Dendritic cell treated with granulocyte-macrophage colony-stimulating factor and Interleukin-4, amounts not matched to agents 40 ng/mL and 50 ng/mL, for 4 days (primary cell): Measurements from ENCODE around the gene GAGE1.

ENCODE experiments used
- H3K27ac Mint-ChIP-seq: one replicate; pipeline ENCODE4 v1.8.0; 2022; ENCODE audit warnings: mild to moderate bottlenecking, mixed read lengths
- H3K27me3 Mint-ChIP-seq: one replicate; pipeline ENCODE4 v1.8.0; 2022; ENCODE audit warnings: mild to moderate bottlenecking, mixed read lengths
- H3K36me3 Mint-ChIP-seq: one replicate; pipeline ENCODE4 v1.8.0; 2022; ENCODE audit warnings: low read depth, mixed read lengths
- H3K4me1 Mint-ChIP-seq: one replicate; pipeline ENCODE4 v1.8.0; 2022; ENCODE audit warnings: low read depth, mixed read lengths
- H3K4me3 Mint-ChIP-seq: one replicate; pipeline ENCODE4 v1.8.0; 2022; ENCODE audit warnings: mild to moderate bottlenecking, moderate library complexity, mixed read lengths
- H3K9me3 Mint-ChIP-seq: one replicate; pipeline ENCODE4 v1.8.0; 2022; ENCODE audit warnings: mixed read lengths
- intact Hi-C: fragments of 100-400 bp; cut with micrococcal nuclease; formaldehyde crosslinking; loops from one replicate; pipeline ENCODE4 v1.15.0; 2022

The GAGE1 gene

GRCh38 chrX:49644991-49645637 is 46.3 kb downstream of the GAGE1 start:
- H3K27me3 Mint-ChIP-seq: no peaks in the 10 kb centered on the region
- no peak overlapping the region for H3K27ac Mint-ChIP-seq
- intact Hi-C loops: no loop called here
- H3K9me3 Mint-ChIP-seq: no peaks in the 10 kb centered on the region
- H3K4me3 Mint-ChIP-seq: no peak overlapping the region
- no peaks in the 10 kb centered on the region for H3K4me1 Mint-ChIP-seq
- H3K36me3 Mint-ChIP-seq: no peaks in the 10 kb centered on the region

GRCh38 chrX:49656533-49656932 is 57.7 kb downstream of the GAGE1 start:
- H3K4me1 Mint-ChIP-seq: no peaks in the 10 kb centered on the region
- intact Hi-C loops: no loop called here
- no peaks in the 10 kb centered on the region for H3K27me3 Mint-ChIP-seq
- no peaks in the 10 kb centered on the region for H3K9me3 Mint-ChIP-seq
- no peaks in the 10 kb centered on the region for H3K36me3 Mint-ChIP-seq
- no peak overlapping the region for H3K4me3 Mint-ChIP-seq
- no peak overlapping the region for H3K27ac Mint-ChIP-seq
